Liver (tissue), 9 donors: ENCODE data around the gene NR6A1. TPM values are rescaled to one million over a fixed set of nuclear protein-coding genes. Genes with fewer than 3 reads are reported as not detected.

ENCODE experiments used
- DNase-seq: peaks from one replicate; pipeline ENCODE4 v3.0.0-alpha.2; 2017; ENCODE audit warnings: low spot score
- H3K27ac ChIP-seq, 2 donors: one replicate each; pipeline ENCODE4 v1.7.0; 2013; ENCODE audit warnings: inconsistent platforms in 2 of 2, low read length in 2 of 2, control low read depth in 1 of 2, low read depth in 1 of 2, mild to moderate bottlenecking in 1 of 2
- H3K27me3 ChIP-seq, 4 donors: one replicate each; pipeline versions ENCODE4 v1.6.1 to v1.7.0; 2013; ENCODE audit warnings: low read length in 3 of 4, inconsistent platforms in 1 of 4, mild to moderate bottlenecking in 1 of 4, moderate library complexity in 1 of 4; ENCODE audit not compliant: control insufficient read depth in 4 of 4, insufficient read depth in 4 of 4
- H3K36me3 ChIP-seq, 4 donors: one replicate each; pipeline versions ENCODE4 v1.6.1 to v1.7.0; 2013; ENCODE audit warnings: low read length in 3 of 4, mild to moderate bottlenecking in 3 of 4, low read depth in 1 of 4, moderate library complexity in 1 of 4; ENCODE audit not compliant: control insufficient read depth in 4 of 4, insufficient read depth in 3 of 4
- H3K4me1 ChIP-seq, 4 donors: one replicate each; pipeline versions ENCODE4 v1.6.1 to v1.7.0; 2013; ENCODE audit warnings: low read length in 3 of 4, mild to moderate bottlenecking in 3 of 4, moderate library complexity in 1 of 4; ENCODE audit not compliant: control insufficient read depth in 4 of 4, insufficient read depth in 4 of 4
- H3K4me3 ChIP-seq, 3 donors: one replicate each; pipeline versions ENCODE4 v1.6.1 to v1.7.0; 2013; ENCODE audit warnings: low read length in 3 of 3, control low read depth in 1 of 3, low read depth in 1 of 3, mild to moderate bottlenecking in 1 of 3
- H3K9ac ChIP-seq, 2 donors: one replicate each; pipeline ENCODE4 v1.7.0; 2013; ENCODE audit warnings: low read length in 2 of 2, mild to moderate bottlenecking in 2 of 2, moderate library complexity in 2 of 2, control low read depth in 1 of 2, low read depth in 1 of 2
- H3K9me3 ChIP-seq, 4 donors: one replicate each; pipeline versions ENCODE4 v1.6.1 to v1.7.0; 2013; ENCODE audit warnings: low read length in 3 of 4; ENCODE audit not compliant: control insufficient read depth in 4 of 4
- EGR1 ChIP-seq, 2 donors: IDR thresholded peaks; 2 replicates each; pipeline ENCODE4 v1.6.1; 2016 to 2018; ENCODE audit warnings: antibody characterized with exemption in 2 of 2, low read depth in 2 of 2
- FOXA1 ChIP-seq: IDR thresholded peaks from 2 replicates; pipeline ENCODE4 v1.6.1; 2016; ENCODE audit warnings: antibody characterized with exemption
- FOXA2 ChIP-seq: IDR thresholded peaks from 2 replicates; pipeline ENCODE4 v1.6.1; 2016; ENCODE audit warnings: antibody characterized with exemption
- GABPA ChIP-seq, 2 donors: IDR thresholded peaks in 1 of 2; conservative IDR thresholded peaks in 1 of 2; 2 replicates each; pipeline ENCODE4 v1.6.1; 2016; ENCODE audit warnings: antibody characterized with exemption in 2 of 2, mild to moderate bottlenecking in 1 of 2, moderate library complexity in 1 of 2
- HNF4A ChIP-seq, 2 donors: conservative IDR thresholded peaks; 2 replicates each; pipeline ENCODE4 v1.6.1; 2016; ENCODE audit warnings: antibody characterized with exemption in 2 of 2, mild to moderate bottlenecking in 2 of 2
- HNF4G ChIP-seq: IDR thresholded peaks from 2 replicates; pipeline ENCODE4 v1.6.1; 2016; ENCODE audit warnings: antibody characterized with exemption
- JUND ChIP-seq, 2 donors: IDR thresholded peaks; 2 replicates each; pipeline ENCODE4 v1.6.1; 2016; ENCODE audit warnings: antibody characterized with exemption in 2 of 2
- NR2F2 ChIP-seq: IDR thresholded peaks from 2 replicates; pipeline ENCODE4 v1.6.1; 2016; ENCODE audit warnings: antibody characterized with exemption
- RAD21 ChIP-seq, 2 donors: IDR thresholded peaks; 2 replicates each; pipeline ENCODE4 v1.6.1; 2016; ENCODE audit warnings: antibody characterized with exemption in 2 of 2, mild to moderate bottlenecking in 2 of 2
- RXRA ChIP-seq, 2 donors: IDR thresholded peaks; 2 replicates each; pipeline ENCODE4 v1.6.1; 2017 to 2018; ENCODE audit warnings: antibody characterized with exemption in 2 of 2, mild to moderate bottlenecking in 1 of 2
- SP1 ChIP-seq: IDR thresholded peaks from 2 replicates; pipeline ENCODE4 v1.6.1; 2018; ENCODE audit warnings: antibody characterized with exemption, mild to moderate bottlenecking
- TAF1 ChIP-seq: conservative IDR thresholded peaks from 2 replicates; pipeline ENCODE4 v1.6.1; 2016; ENCODE audit warnings: antibody characterized with exemption, mild to moderate bottlenecking
- YY1 ChIP-seq: IDR thresholded peaks from 2 replicates; pipeline ENCODE4 v1.6.1; 2016; ENCODE audit warnings: antibody characterized with exemption, mild to moderate bottlenecking
- WGBS: extraction: QIAGEN DNeasy Blood & Tissue Kit; methylation state at CpG from one replicate; pipeline ENCODE4 v1.1.7; 2013; 5-methylcytosine and 5-hydroxymethylcytosine counted together
- polyA plus RNA-seq, 2 donors: library from polyadenylated mRNA; stranded (reverse) in 1 of 2; unstranded in 1 of 2; fragments of 200-250 nt in 1 of 2; fragments of >200 nt in 1 of 2; fragmentation: Nextera tagmentation in 1 of 2; extraction: Ambion mirVana in 1 of 2; gene quantifications; one replicate each; pipeline versions ENCODE4 v1.2.1 to v1.2.3, GENCODE V29; 2013 to 2015
- total RNA-seq, 2 donors: library from RNA; depleted of rRNA; stranded (reverse); fragments of >200 nt; gene quantifications; one replicate each; pipeline ENCODE4 v1.2.3, GENCODE V29; 2014
- TF ChIP-seq, protein P1 (sequence below): IDR thresholded peaks from 2 replicates; pipeline ENCODE4 v1.6.1; 2016; ENCODE audit warnings: antibody characterized with exemption, mild to moderate bottlenecking
- TF ChIP-seq, protein P2 (sequence below): fragments of 150-350 bp; IDR thresholded peaks from 2 replicates; pipeline ENCODE4 v1.5.1; 2017; ENCODE audit warnings: improper control_type of control experiment, low read depth, low read length; ENCODE audit not compliant: missing input control
- TF ChIP-seq, protein P3 (sequence below): IDR thresholded peaks from 2 replicates; pipeline ENCODE4 v1.6.1; 2016; ENCODE audit warnings: antibody characterized with exemption
- TF ChIP-seq, protein P4 (sequence below): IDR thresholded peaks from 2 replicates; pipeline ENCODE4 v1.6.1; 2016; ENCODE audit warnings: antibody characterized with exemption
- TF ChIP-seq, protein P5 (sequence below): IDR thresholded peaks from 2 replicates; pipeline ENCODE4 v1.6.1; 2016; ENCODE audit warnings: antibody characterized with exemption
- donor health status: healthy.
- donor health status: healthy.
- donor health status: healthy.
- donor health status: healthy.
- donor health status: healthy.

Gene NR6A1
- total and polyA plus RNA-seq, 4 donors = 0.72 to 6.1 (median 2.1) TPM

DNA sequence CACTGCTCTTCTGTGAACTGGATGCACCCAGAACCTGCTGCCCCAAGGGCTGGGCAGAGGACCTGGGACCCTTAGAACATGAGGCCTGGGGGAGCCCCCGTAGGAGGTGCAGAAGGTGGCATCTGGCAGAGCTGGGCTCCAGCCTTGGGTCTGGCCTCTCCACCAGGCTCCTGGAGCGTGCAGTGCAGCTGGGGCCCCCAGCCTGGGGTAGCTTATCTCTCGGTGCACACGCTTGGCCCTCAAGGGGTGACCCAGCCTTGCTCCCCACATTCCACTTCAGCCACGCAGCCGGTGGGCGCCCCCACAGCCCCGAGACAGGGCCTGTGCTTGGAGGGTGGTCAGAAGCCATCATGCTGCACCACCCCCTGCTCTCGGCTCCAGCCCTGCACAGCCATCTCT is 258.3 kb downstream of the NR6A1 start:
- Histone ChIP-seq H3K9me3 (no peaks in the 10 kb centered on the region), H3K4me3 (no peak overlapping the region), H3K27me3 (no peaks in the 10 kb centered on the region), H3K36me3 (no peaks in the 10 kb centered on the region), H3K9ac (no peak overlapping the region), H3K4me1 (peaks cover 5 to 20% (median 12%) of the 10 kb centered on the region in 4 donors), H3K27ac (no peak overlapping the region)
- DNase-seq = peak; percentile 72
- no peak for TF ChIP-seq GABPA (IDR thresholded peaks at IDR 0.05 in 1 of 2, conservative IDR thresholded peaks at IDR 0.05 in 1 of 2)
- 83% methylated on average over 9 of the region's 9 CpGs for whole genome bisulfite sequencing

DNA sequence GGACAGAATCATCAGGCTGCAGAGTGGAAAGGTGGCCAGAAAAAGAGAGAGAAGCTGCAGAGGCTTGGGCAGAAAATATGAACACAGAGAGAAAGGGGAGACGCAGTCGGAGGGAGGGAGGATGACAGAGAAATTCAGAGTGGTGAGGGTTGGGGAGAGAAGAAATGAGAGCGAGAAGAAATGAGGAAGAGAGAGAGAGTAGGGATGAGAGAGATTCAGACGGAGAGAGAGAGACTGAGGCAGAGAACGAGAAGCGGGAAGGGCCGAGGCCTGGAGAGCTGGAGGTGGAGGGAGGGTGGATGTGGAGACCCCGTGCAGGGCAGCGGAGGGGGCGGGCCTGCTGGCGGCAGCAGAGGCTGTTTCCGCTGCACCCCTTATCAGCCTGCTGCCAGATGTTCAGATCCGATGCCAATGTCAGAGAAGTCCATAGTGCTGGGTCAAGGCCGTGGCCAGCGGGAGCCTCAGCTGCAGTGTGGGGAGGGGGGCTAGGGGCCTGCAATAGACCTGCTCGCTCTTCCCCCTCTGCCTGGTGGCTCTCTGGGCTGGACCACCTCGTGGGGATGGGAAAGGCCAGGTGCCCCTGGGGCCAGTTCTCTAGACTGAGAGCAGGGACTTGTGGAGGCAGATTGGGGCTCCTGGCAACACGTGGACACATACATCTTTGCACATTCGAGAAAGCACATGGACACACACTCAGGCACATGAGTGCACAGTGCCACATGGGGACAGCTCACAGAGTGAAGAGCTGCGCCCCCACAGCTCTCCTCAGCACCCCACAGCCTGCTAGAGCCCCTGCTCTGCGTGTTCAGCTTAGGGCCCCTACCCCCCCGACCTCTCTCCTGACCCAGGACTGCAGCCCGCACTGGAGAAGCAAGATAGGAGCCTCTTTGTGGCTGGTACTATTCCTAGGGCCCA is 259.0 kb downstream of the NR6A1 start:
- Histone ChIP-seq H3K27me3 (no peaks in the 10 kb centered on the region), H3K4me1 (peaks cover 5 to 20% (median 12%) of the 10 kb centered on the region in 4 donors), H3K9me3 (no peaks in the 10 kb centered on the region), H3K9ac (no peak overlapping the region), H3K4me3 (no peak overlapping the region), H3K27ac (no peak overlapping the region), H3K36me3 (no peaks in the 10 kb centered on the region)
- DNase-seq = peak; percentile 71
- peak; percentile 21 to 61 for TF ChIP-seq HNF4A (conservative IDR thresholded peaks at IDR 0.05)
- no peak for TF ChIP-seq SP1
- WGBS = 45% methylated on average over 23 of the region's 23 CpGs

DNA sequence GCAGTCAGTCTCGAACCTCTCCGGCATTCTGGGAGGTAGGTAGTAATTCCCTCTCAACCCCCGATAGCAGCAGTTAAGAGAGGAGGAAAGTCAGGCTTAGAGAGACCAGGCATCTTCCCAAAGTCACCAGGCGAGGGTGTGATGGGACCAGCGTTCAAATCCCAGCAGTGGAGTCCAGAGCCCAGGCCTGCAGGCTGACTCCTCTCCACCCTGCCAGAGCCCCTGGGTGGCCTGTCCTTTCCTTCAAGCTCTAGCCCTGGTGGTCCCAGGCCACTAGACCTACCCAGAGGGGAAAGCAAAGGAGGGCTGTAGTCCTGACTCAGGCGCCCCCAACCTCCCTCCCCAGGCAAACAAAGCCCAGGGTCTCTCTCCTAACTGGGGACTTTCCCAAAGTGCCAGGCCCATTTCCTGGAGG is 259.7 kb downstream of the NR6A1 start:
- no peaks in the 10 kb centered on the region for H3K27me3 ChIP-seq
- H3K36me3 ChIP-seq = no peaks in the 10 kb centered on the region
- 92% methylated on average over 6 of the region's 6 CpGs for WGBS
- H3K9ac ChIP-seq = no peak overlapping the region
- no peak for DNase-seq
- TF ChIP-seq, protein P1, sequence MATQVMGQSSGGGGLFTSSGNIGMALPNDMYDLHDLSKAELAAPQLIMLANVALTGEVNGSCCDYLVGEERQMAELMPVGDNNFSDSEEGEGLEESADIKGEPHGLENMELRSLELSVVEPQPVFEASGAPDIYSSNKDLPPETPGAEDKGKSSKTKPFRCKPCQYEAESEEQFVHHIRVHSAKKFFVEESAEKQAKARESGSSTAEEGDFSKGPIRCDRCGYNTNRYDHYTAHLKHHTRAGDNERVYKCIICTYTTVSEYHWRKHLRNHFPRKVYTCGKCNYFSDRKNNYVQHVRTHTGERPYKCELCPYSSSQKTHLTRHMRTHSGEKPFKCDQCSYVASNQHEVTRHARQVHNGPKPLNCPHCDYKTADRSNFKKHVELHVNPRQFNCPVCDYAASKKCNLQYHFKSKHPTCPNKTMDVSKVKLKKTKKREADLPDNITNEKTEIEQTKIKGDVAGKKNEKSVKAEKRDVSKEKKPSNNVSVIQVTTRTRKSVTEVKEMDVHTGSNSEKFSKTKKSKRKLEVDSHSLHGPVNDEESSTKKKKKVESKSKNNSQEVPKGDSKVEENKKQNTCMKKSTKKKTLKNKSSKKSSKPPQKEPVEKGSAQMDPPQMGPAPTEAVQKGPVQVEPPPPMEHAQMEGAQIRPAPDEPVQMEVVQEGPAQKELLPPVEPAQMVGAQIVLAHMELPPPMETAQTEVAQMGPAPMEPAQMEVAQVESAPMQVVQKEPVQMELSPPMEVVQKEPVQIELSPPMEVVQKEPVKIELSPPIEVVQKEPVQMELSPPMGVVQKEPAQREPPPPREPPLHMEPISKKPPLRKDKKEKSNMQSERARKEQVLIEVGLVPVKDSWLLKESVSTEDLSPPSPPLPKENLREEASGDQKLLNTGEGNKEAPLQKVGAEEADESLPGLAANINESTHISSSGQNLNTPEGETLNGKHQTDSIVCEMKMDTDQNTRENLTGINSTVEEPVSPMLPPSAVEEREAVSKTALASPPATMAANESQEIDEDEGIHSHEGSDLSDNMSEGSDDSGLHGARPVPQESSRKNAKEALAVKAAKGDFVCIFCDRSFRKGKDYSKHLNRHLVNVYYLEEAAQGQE = no peak
- TF ChIP-seq, protein P2, sequence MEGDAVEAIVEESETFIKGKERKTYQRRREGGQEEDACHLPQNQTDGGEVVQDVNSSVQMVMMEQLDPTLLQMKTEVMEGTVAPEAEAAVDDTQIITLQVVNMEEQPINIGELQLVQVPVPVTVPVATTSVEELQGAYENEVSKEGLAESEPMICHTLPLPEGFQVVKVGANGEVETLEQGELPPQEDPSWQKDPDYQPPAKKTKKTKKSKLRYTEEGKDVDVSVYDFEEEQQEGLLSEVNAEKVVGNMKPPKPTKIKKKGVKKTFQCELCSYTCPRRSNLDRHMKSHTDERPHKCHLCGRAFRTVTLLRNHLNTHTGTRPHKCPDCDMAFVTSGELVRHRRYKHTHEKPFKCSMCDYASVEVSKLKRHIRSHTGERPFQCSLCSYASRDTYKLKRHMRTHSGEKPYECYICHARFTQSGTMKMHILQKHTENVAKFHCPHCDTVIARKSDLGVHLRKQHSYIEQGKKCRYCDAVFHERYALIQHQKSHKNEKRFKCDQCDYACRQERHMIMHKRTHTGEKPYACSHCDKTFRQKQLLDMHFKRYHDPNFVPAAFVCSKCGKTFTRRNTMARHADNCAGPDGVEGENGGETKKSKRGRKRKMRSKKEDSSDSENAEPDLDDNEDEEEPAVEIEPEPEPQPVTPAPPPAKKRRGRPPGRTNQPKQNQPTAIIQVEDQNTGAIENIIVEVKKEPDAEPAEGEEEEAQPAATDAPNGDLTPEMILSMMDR = no peak
- TF ChIP-seq RAD21 (IDR thresholded peaks at IDR 0.05) (no peak), HNF4G (no peak), HNF4A (conservative IDR thresholded peaks at IDR 0.05) (no peak), SP1 (no peak), NR2F2 (no peak), FOXA1 (no peak), RXRA (IDR thresholded peaks at IDR 0.05) (no peak), TAF1 (no peak), GABPA (IDR thresholded peaks at IDR 0.05 in 1 of 2, conservative IDR thresholded peaks at IDR 0.05 in 1 of 2) (no peak), JUND (IDR thresholded peaks at IDR 0.05) (no peak), FOXA2 (no peak), YY1 (no peak), EGR1 (IDR thresholded peaks at IDR 0.05; ENCODE audit: low read depth in 2 of 2) (no peak)
- TF ChIP-seq, protein P3, sequence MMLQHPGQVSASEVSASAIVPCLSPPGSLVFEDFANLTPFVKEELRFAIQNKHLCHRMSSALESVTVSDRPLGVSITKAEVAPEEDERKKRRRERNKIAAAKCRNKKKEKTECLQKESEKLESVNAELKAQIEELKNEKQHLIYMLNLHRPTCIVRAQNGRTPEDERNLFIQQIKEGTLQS = no peak
- TF ChIP-seq, protein P4, sequence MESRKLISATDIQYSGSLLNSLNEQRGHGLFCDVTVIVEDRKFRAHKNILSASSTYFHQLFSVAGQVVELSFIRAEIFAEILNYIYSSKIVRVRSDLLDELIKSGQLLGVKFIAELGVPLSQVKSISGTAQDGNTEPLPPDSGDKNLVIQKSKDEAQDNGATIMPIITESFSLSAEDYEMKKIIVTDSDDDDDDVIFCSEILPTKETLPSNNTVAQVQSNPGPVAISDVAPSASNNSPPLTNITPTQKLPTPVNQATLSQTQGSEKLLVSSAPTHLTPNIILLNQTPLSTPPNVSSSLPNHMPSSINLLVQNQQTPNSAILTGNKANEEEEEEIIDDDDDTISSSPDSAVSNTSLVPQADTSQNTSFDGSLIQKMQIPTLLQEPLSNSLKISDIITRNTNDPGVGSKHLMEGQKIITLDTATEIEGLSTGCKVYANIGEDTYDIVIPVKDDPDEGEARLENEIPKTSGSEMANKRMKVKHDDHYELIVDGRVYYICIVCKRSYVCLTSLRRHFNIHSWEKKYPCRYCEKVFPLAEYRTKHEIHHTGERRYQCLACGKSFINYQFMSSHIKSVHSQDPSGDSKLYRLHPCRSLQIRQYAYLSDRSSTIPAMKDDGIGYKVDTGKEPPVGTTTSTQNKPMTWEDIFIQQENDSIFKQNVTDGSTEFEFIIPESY = no peak
- TF ChIP-seq, protein P5, sequence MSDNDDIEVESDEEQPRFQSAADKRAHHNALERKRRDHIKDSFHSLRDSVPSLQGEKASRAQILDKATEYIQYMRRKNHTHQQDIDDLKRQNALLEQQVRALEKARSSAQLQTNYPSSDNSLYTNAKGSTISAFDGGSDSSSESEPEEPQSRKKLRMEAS = no peak
- H3K27ac ChIP-seq = no peak overlapping the region
- peaks cover 5 to 20% (median 12%) of the 10 kb centered on the region in 4 donors for H3K4me1 ChIP-seq
- no peaks in the 10 kb centered on the region for H3K9me3 ChIP-seq
- no peak overlapping the region for H3K4me3 ChIP-seq
